Activated CD8-positive, alpha-beta memory T cell treated with anti-CD3 and anti-CD28 coated beads for 36 hours (primary cell): ENCODE data around the gene CAPRIN1. TPM values are rescaled to one million over a fixed set of nuclear protein-coding genes. Genes with fewer than 3 reads are reported as not detected.

Experiments used
- CTCF ChIA-PET: fragments of 350-600 bp; sonication (Branson Sonifier 250); formaldehyde crosslinking; loops from one replicate; lab custom pipeline; 2021; ENCODE audit warnings: antibody characterized with exemption; lab: Charles Lee
- POLR2A ChIA-PET: fragments of 350-600 bp; sonication (Branson Sonifier 250); formaldehyde crosslinking; loops from one replicate; lab custom pipeline; 2021; ENCODE audit warnings: antibody characterized with exemption; lab: Charles Lee
- total RNA-seq, 2 experiments: library from RNA; stranded (reverse); gene quantifications; one replicate each; pipeline ENCODE4 v1.2.3, GENCODE V29; 2021

Gene CAPRIN1, protein sequence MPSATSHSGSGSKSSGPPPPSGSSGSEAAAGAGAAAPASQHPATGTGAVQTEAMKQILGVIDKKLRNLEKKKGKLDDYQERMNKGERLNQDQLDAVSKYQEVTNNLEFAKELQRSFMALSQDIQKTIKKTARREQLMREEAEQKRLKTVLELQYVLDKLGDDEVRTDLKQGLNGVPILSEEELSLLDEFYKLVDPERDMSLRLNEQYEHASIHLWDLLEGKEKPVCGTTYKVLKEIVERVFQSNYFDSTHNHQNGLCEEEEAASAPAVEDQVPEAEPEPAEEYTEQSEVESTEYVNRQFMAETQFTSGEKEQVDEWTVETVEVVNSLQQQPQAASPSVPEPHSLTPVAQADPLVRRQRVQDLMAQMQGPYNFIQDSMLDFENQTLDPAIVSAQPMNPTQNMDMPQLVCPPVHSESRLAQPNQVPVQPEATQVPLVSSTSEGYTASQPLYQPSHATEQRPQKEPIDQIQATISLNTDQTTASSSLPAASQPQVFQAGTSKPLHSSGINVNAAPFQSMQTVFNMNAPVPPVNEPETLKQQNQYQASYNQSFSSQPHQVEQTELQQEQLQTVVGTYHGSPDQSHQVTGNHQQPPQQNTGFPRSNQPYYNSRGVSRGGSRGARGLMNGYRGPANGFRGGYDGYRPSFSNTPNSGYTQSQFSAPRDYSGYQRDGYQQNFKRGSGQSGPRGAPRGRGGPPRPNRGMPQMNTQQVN
- total RNA-seq = 100 to 1,000 TPM; 294 TPM

GRCh38 chr11:34051349-34052035, at the start of gene CAPRIN1:
TSS of gene CAPRIN1 (plus strand) at chr11:34051731. CDS start at chr11:34052421, 690 bp downstream.
- ChIA-PET POLR2A (interaction anchor here (1.0 to 5.0 kb wide), 2 partner anchors 8 to 55 kb away, joined by 3 to 27 read pairs; partner anchors contain the start of gene NAT10), CTCF (interaction anchor here (0.9 to 1.4 kb wide), 5 partner anchors 16 to 123 kb away, joined by 3 to 7 read pairs (median 4); partner anchors contain the start of gene NAT10)

DNA sequence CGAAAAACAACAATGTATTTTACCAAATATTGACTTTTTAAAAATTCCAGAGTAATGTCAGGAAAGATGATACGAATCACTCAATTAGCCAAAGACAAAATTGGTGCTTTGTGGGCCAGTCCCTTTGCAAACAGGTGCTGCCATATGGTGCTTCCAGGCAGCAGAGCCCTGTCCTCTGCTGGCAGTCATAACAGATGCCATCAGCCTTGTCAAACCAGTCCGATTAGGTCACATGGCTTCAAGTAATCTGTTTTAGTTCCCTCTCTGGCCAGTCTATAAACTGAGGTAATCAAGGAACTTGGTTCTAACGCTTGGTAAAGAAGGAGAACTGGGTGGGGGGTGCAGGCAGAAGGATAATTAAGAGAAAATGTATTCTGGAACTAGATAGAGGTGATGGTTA, 49.1 kb upstream of the CAPRIN1 start:
- ChIA-PET POLR2A (no interaction called here), CTCF (no interaction called here)

DNA sequence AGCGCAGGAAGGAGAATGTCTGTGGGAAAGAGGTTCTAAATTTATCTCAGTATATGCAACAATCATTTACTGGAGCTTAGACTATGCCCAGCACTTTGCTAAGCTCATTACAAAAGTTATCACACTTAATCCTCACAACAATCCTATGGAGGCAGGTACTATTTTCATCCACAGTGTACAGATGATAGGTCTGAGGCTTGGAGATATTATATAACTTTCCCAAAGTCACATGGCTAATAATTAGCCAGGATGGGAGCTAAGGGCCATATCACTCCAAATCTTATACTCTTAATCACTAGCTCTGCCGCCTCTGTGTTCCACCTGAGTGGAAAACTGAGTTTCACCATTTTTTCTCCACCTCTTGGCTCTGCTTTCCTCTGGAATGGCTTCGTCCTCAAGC, 47.3 kb upstream of the CAPRIN1 start:
- POLR2A ChIA-PET = no interaction called here
- CTCF ChIA-PET = no interaction called here

- POLR2A ChIA-PET = no interaction called here
- CTCF ChIA-PET = no interaction called here
Measured at GRCh38 chr11:34006876-34007275, 44.7 kb upstream of the CAPRIN1 start.

DNA sequence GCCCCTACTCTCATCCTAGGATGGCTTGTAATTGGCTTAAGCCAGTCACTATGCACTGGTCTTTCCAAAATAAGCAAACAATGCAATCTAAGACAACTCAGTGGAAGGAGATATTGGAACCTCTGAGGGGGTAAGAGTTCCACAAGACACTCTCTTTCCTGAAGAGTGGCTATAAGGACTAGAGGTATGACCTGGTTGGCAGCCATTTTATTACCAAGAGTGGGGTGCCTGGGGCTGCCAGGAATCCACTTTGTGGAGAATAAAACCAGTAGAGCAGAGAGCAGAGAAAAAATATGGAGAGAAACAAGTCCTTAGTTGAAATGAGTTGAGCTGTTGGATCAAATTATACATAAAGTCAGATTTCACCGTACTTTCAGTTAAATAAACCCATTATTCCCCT, 38.8 kb upstream of the CAPRIN1 start:
- ChIA-PET POLR2A (no interaction called here), CTCF (no interaction called here)

GRCh38 chr11:34013898-34014571, 37.5 kb upstream of the CAPRIN1 start:
- CTCF ChIA-PET = no interaction called here
- POLR2A ChIA-PET = no interaction called here

GRCh38 chr11:34021977-34022735, 29.4 kb upstream of the CAPRIN1 start:
- ChIA-PET POLR2A (no interaction called here), CTCF (no interaction called here)

DNA sequence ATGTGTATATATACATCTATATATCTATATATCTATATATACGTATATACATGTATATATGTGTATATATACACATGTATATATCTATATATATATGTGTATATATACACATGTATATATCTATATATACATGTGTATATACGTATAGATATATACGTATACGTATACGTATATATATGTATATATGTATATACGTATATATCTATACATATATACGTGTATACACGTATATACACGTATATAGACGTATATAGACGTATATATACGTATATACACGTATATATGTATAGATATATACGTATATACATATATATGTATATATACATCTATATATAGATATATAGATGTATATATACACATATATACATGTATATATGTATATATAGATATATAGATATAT, 25.1 kb upstream of the CAPRIN1 start:
- ChIA-PET CTCF (no interaction called here), POLR2A (no interaction called here)

DNA sequence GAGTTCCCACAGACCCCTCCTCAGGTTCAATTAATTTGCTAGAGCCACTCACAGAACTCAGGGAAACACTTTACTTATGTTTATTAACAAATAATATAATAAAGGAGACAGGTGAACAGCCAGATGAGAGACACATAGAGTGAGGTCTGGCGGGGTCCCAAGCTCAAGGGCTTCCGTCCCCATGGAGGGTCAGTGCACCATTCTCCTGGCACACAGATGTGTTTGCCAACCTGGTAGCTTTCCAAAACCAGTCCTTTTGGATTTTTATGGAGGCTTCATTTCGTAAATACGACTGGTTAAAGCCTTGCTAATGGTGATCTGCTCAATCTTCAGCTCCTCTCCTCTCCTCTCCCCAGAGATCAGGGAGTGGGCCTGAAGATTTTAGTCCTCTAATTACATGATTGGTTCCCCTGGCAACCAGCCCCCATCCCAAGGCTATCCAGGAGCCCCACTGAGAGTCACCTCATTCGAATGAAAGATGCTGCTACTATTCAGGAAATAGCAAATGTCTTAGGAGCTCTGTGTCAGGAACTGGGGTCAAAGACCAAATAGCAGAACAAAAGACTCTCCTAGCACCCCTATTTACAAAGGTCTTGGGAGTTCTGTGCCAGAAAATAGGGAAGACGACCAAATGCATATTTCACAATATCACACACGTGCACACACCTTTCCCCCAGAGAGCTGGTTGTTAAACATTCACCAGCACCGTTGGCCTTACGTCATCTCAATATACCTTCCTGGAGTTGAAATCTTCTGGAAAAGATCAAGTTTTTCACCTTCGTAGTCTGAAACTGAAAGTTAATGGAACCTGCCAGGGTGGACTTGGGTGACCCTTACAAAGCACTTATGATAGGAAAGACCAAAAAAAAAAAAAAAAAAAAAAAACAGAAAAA, 23.8 kb upstream of the CAPRIN1 start:
- ChIA-PET POLR2A (no interaction called here), CTCF (interaction anchor here (0.7 kb wide), 2 partner anchors 158 to 221 kb away, joined by 3 to 4 read pairs; no protein-coding TSS in a partner anchor)

DNA sequence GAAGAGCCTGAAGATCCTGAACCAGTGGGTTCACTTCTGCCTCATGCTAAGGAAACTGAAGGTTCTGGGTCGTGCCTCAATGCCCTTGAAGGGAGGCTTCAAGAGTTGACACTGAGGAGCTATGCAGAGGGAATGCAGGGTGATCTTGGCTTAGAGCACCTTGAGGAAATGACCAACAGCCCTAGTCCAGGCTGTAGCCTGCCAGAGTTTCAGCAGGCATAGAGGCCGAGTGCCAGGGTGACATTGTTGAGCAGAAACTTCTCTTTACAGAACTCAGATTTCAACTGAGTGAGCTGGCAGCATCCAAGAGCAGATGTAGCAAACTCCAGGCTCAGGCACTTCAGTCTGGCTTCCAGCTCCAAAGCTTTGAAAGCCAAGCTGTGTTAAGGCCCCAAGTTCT, 23.1 kb upstream of the CAPRIN1 start:
- ChIA-PET CTCF (interaction anchor here (0.7 kb wide), 2 partner anchors 158 to 222 kb away, joined by 3 to 4 read pairs; no protein-coding TSS in a partner anchor), POLR2A (no interaction called here)

- POLR2A ChIA-PET = no interaction called here
- CTCF ChIA-PET = no interaction called here
Measured at GRCh38 chr11:34029176-34029575, 22.4 kb upstream of the CAPRIN1 start.

DNA sequence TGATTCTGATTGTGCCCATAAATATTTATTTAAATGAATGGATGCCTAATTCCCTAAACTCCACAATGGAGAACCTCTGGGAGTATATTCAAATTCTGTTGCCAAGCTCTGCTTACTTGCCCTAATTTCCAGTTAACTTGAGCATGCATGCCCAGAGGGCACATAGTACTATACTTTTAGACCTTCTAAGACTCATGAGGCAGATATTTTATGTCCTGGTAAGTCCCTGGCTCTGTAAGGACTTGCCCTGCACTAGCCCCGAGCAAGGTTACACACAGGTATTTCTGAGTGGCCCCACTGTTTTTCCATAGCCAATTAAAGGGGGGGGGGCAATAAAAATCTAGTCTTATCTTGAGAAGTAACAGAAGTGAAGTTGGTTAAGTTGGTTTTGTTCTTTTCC, 21.1 kb upstream of the CAPRIN1 start:
- ChIA-PET CTCF (no interaction called here), POLR2A (no interaction called here)

DNA sequence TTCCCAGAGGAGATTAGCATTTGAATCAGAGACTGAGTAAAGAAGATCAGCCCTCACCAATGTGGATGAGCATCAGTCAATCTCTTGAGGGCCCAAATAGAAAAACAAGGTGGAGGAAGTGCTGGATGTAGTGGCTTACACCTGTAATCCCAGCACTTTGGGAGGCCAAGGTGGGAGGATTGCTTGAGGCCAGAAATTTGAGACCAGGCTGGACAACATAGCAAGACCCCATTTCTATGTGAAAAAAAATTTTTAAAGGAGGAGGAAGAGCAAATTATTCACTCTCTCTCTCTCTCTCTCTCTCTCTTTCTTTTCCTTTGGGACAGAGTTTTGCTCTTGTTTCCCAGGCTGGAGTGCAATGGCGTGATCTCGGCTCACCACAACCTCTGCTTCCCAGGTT, 18.1 kb upstream of the CAPRIN1 start:
- ChIA-PET POLR2A (no interaction called here), CTCF (interaction anchor here (0.6 kb wide), 1 partner anchor 160 kb away, joined by 3 read pairs; no protein-coding TSS in a partner anchor)

GRCh38 chr11:34034053-34034452, 17.5 kb upstream of the CAPRIN1 start:
- CTCF ChIA-PET = interaction anchor here (0.6 kb wide), 1 partner anchor 159 kb away, joined by 3 read pairs; no protein-coding TSS in a partner anchor

GRCh38 chr11:34036456-34036855, 15.1 kb upstream of the CAPRIN1 start:
- CTCF ChIA-PET = interaction anchor here (0.7 kb wide), 1 partner anchor 19 kb away, joined by 3 read pairs; no protein-coding TSS in a partner anchor
- POLR2A ChIA-PET = no interaction called here

More at GRCh38 chr11:34034053-34034452, 17.5 kb upstream of the CAPRIN1 start:
- POLR2A ChIA-PET = no interaction called here

- CTCF ChIA-PET = interaction anchor here (0.7 kb wide), 1 partner anchor 20 kb away, joined by 3 read pairs; no protein-coding TSS in a partner anchor
- POLR2A ChIA-PET = no interaction called here
Measured at GRCh38 chr11:34037016-34037415, 14.5 kb upstream of the CAPRIN1 start.

GRCh38 chr11:34040571-34040970, 11.0 kb upstream of the CAPRIN1 start:
- CTCF ChIA-PET = no interaction called here
- POLR2A ChIA-PET = no interaction called here
